C4-2B (cell line): ENCODE measurements around the gene CXCR3.

Source experiments
- CTCF ChIP-seq: fragments of 450-650 bp; conservative IDR thresholded peaks from 2 replicates; pipeline ENCODE4 v1.5.1; 2017; ENCODE audit warnings: mild to moderate bottlenecking
- ZFX ChIP-seq: fragments of 450-650 bp; IDR thresholded peaks from 2 replicates; pipeline ENCODE4 v1.6.1; 2017

GRCh38 chrX:71586929-71587328 lies 31.4 kb downstream of the CXCR3 start:
- TF ChIP-seq CTCF (no peak), ZFX (no peak)
